B cell (primary cell): ENCODE results near the gene HS3ST2. TPM values are rescaled to one million over a fixed set of nuclear protein-coding genes. Genes with fewer than 3 reads are reported as not detected.

Experiments
- ATAC-seq: fragments of 200-7000 bp; cut with Tn5 transposase; one replicate; pipeline ENCODE4 v1.10.0; 2021; ENCODE audit warnings: low read depth, mild to moderate bottlenecking, moderate number of reproducible peaks, moderate library complexity
- CTCF ChIA-PET: fragments of 350-600 bp; sonication (Branson Sonifier 250); formaldehyde crosslinking; loops from one replicate; lab custom pipeline; 2021; ENCODE audit warnings: antibody characterized with exemption, inconsistent platforms; lab: Charles Lee
- POLR2A ChIA-PET: fragments of 350-600 bp; sonication (Branson Sonifier 250); formaldehyde crosslinking; loops from one replicate; lab custom pipeline; 2021; ENCODE audit warnings: antibody characterized with exemption; lab: Charles Lee
- DNase-seq: peaks from one replicate; pipeline ENCODE4 v3.0.0; 2013
- H2AFZ ChIP-seq: 2 replicates; pipeline ENCODE4 v1.6.1; 2012; ENCODE audit warnings: mild to moderate bottlenecking, low read depth, low read length; ENCODE audit not compliant: insufficient read depth, poor library complexity, severe bottlenecking
- H3K27ac ChIP-seq, 2 donors: 1 replicate in 1 of 2; 2 replicates in 1 of 2; pipeline ENCODE4 v1.5.1; 2012 to 2013; ENCODE audit warnings: low read length in 2 of 2, mild to moderate bottlenecking in 2 of 2, moderate library complexity in 1 of 2
- H3K27me3 ChIP-seq, 4 experiments: fragments of 200-600 bp in 1 of 4; sonication (generic) in 1 of 4; replicated peaks in 1 of 4; 1 replicate in 2 of 4; 2 replicates in 2 of 4; pipeline versions ENCODE4 v1.6.1 to v1.7.0; 2013 to 2016; ENCODE audit warnings: low read length in 3 of 4, mild to moderate bottlenecking in 2 of 4, mixed read lengths in 1 of 4, moderate library complexity in 1 of 4; ENCODE audit not compliant: insufficient read depth in 4 of 4, control insufficient read depth in 3 of 4; ENCODE audit errors: control extremely low read depth in 1 of 4
- H3K36me3 ChIP-seq, 2 experiments: replicated peaks in 1 of 2; 1 replicate in 1 of 2; 2 replicates in 1 of 2; pipeline versions ENCODE4 v1.6.1 to v1.7.1; 2013; ENCODE audit warnings: low read length in 1 of 2; ENCODE audit not compliant: insufficient read depth in 2 of 2, control insufficient read depth in 1 of 2; ENCODE audit errors: control extremely low read depth in 1 of 2, extremely low read depth in 1 of 2
- H3K4me1 ChIP-seq, 2 donors: fragments of 200-600 bp in 1 of 2; sonication (generic) in 1 of 2; 1 replicate in 1 of 2; 2 replicates in 1 of 2; pipeline versions ENCODE4 v1.5.1 to v1.6.1; 2013 to 2017; ENCODE audit warnings: low read length in 2 of 2; ENCODE audit not compliant: control insufficient read depth in 2 of 2, insufficient read depth in 2 of 2
- H3K4me2 ChIP-seq: replicated peaks from 2 replicates; pipeline ENCODE3; 2012; ENCODE audit warnings: mild to moderate bottlenecking, low read depth, low read length; ENCODE audit not compliant: poor library complexity, severe bottlenecking
- H3K4me3 ChIP-seq, 5 experiments: fragments of 200-600 bp in 1 of 5; sonication (generic) in 1 of 5; 1 replicate in 3 of 5; 2 replicates in 2 of 5; pipeline versions ENCODE4 v1.5.1 to v1.7.0; 2011 to 2016; ENCODE audit warnings: low read length in 4 of 5, mild to moderate bottlenecking in 4 of 5, low read depth in 2 of 5, control low read depth in 1 of 5, moderate library complexity in 1 of 5; ENCODE audit not compliant: insufficient read depth in 1 of 5; ENCODE audit errors: control extremely low read depth in 1 of 5, extremely low read depth in 1 of 5
- H3K79me2 ChIP-seq: fragments of 200-600 bp; sonication (generic); one replicate; pipeline ENCODE4 v1.6.0; 2016; ENCODE audit warnings: low read length; ENCODE audit not compliant: control insufficient read depth, insufficient read depth
- H3K9ac ChIP-seq: fragments of 200-600 bp; sonication (generic); 2 replicates; pipeline ENCODE4 v1.6.1; 2017; ENCODE audit warnings: mild to moderate bottlenecking, low read length, moderate library complexity
- H3K9me3 ChIP-seq, 3 donors: one replicate each; pipeline versions ENCODE4 v1.6.1 to v1.7.1; 2013; ENCODE audit warnings: low read length in 2 of 3; ENCODE audit not compliant: control insufficient read depth in 2 of 3, insufficient read depth in 1 of 3; ENCODE audit errors: control extremely low read depth in 1 of 3
- H4K20me1 ChIP-seq: 2 replicates; pipeline ENCODE4 v1.6.0; 2012; ENCODE audit warnings: mild to moderate bottlenecking, low read length; ENCODE audit not compliant: insufficient read depth, control insufficient read depth, poor library complexity, severe bottlenecking
- H3K27ac Mint-ChIP-seq: one replicate; pipeline ENCODE4 v1.8.0; 2021; ENCODE audit warnings: mixed read lengths
- H3K27me3 Mint-ChIP-seq: one replicate; pipeline ENCODE4 v1.8.0; 2021; ENCODE audit warnings: mixed read lengths
- H3K4me1 Mint-ChIP-seq: one replicate; pipeline ENCODE4 v1.8.0; 2021; ENCODE audit warnings: mixed read lengths
- H3K4me3 Mint-ChIP-seq: one replicate; pipeline ENCODE4 v1.8.0; 2021; ENCODE audit warnings: mixed read lengths
- H3K9me3 Mint-ChIP-seq: one replicate; pipeline ENCODE4 v1.8.0; 2022; ENCODE audit warnings: mixed read lengths; ENCODE audit not compliant: insufficient read depth
- CTCF ChIP-seq: fragments of 200-600 bp; IDR thresholded peaks from one replicate; pipeline ENCODE4 v1.8.0; 2022; ENCODE audit warnings: antibody characterized with exemption, mild to moderate bottlenecking
- EZH2 ChIP-seq: IDR thresholded peaks from 2 replicates; pipeline ENCODE4 v1.6.1; 2012; ENCODE audit warnings: borderline replicate concordance, low read depth, mild to moderate bottlenecking, moderate library complexity, low read length; ENCODE audit not compliant: insufficient read depth, poor library complexity, severe bottlenecking
- WGBS: methylation state at CpG from one replicate; pipeline ENCODE4 v1.1.5; 2013; ENCODE audit warnings: missing lambda C conversion rate; ENCODE audit not compliant: insufficient coverage; 5-methylcytosine and 5-hydroxymethylcytosine counted together
- intact Hi-C: fragments of 100-400 bp; cut with micrococcal nuclease; formaldehyde crosslinking; loops from one replicate; pipeline ENCODE4 v1.10.0; 2022
- polyA plus RNA-seq: library from polyadenylated mRNA; depleted of rRNA; stranded (reverse); fragments of >200 nt; gene quantifications from 2 replicates; pipeline ENCODE4 v1.2.3, GENCODE V29; 2012
- total RNA-seq, 2 donors: library from RNA; stranded (reverse); fragments of 120-200 nt in 1 of 2; gene quantifications; 1 replicate in 1 of 2; 2 replicates in 1 of 2; pipeline versions ENCODE4 v1.2.3 to v1.2.4, GENCODE V29; 2013 to 2022

Gene HS3ST2
- total and polyA plus RNA-seq, 2 donors (not counting 1 experiment from before 2014, with no cell fraction given), result not detected

DNA sequence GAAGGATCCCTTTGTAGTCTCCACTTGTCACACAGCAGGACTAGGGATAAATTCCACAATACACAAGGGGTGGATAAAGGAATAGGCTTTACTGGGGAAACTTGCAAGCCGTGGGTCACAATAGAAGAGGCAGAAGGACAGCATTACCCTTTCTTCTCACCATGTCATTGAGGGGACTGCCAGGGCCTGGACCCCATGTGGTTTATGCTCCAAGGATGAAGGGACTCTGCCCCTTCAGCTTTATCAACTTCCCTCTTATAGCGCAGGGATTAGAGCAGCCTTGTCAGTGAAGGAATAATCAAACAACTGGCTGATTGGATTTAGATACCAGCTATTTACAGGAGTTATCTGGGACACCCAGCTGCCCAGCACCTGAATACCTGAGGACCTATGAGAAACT lies 89.8 kb downstream of the HS3ST2 start:
- intact Hi-C loops, result no loop called here

DNA sequence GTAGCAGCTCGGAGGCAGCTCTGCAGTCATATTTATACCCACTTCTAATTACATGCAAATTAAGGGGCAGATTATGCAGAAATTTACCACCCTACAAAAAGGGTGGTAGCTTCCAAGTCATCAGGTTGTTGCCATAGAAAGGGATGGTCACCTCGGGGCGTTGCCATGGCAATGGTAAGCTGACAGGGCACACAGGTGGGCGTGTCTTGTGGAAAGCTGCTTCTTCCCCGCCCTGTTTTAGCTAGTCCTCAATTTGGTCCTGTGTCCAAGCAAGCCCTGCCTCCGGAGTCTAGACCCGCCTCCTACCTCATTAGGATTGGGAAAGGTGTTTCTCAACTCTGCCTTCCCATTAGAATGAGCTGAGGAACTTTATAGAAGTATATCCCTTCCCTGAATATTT lies 98.7 kb downstream of the HS3ST2 start:
- Mint-ChIP-seq H3K4me1 (no peaks in the 10 kb centered on the region), H3K27ac (no peak overlapping the region), H3K4me3 (no peak overlapping the region), H3K27me3 (peaks cover 24% of the 10 kb centered on the region), H3K9me3 (no peaks in the 10 kb centered on the region)
- Histone ChIP-seq H3K36me3 (no peaks in the 10 kb centered on the region), H3K4me1 (no peaks in the 10 kb centered on the region), H2AFZ (no peak overlapping the region), H3K27ac (no peak overlapping the region), H3K4me2 (no peak overlapping the region), H3K27me3 (peaks cover 0 to 7% (median 0%) of the 10 kb centered on the region in 4 experiments), H3K79me2 (no peaks in the 10 kb centered on the region), H3K9me3 (no peaks in the 10 kb centered on the region), H4K20me1 (no peaks in the 10 kb centered on the region), H3K4me3 (no peak overlapping the region), H3K9ac (no peak overlapping the region)
- ATAC-seq (no peak), DNase-seq (no peak)
- ChIA-PET POLR2A (no interaction called here), CTCF (no interaction called here)
- intact Hi-C loops, result no loop called here
- WGBS, result 85% methylated on average over 4 of the region's 7 CpGs
- TF ChIP-seq CTCF (no peak), EZH2 (no peak)

More for the DNA sequence above, 89.8 kb downstream of the HS3ST2 start:
- Histone ChIP-seq H3K4me3 (no peak overlapping the region), H3K27ac (no peak overlapping the region), H3K36me3 (no peaks in the 10 kb centered on the region), H2AFZ (no peak overlapping the region), H3K9ac (no peak overlapping the region), H3K9me3 (peaks cover 4 to 24% (median 20%) of the 10 kb centered on the region in 3 donors), H3K4me2 (no peak overlapping the region), H3K27me3 (peaks cover 0 to 17% (median 10%) of the 10 kb centered on the region in 4 experiments), H4K20me1 (no peaks in the 10 kb centered on the region), H3K79me2 (no peaks in the 10 kb centered on the region), H3K4me1 (peaks cover 20 to 21% of the 10 kb centered on the region in 2 donors)
- H3K27ac Mint-ChIP-seq, result no peak overlapping the region
- WGBS, result no CpG with 5 or more reads among the region's 2 CpGs
- DNase-seq (no peak), ATAC-seq (no peak)
- TF ChIP-seq CTCF, result no peak
- TF ChIP-seq EZH2, result no peak
- H3K4me3 Mint-ChIP-seq, result no peak overlapping the region
- H3K4me1 Mint-ChIP-seq, result no peaks in the 10 kb centered on the region
- POLR2A ChIA-PET, result no interaction called here
- H3K9me3 Mint-ChIP-seq, result no peaks in the 10 kb centered on the region
- CTCF ChIA-PET, result no interaction called here
- peaks cover 36% of the 10 kb centered on the region for H3K27me3 Mint-ChIP-seq
